Dermis microvascular lymphatic vessel endothelial cell (primary cell): ENCODE results near the gene SMIM29. TPM values are rescaled to one million over a fixed set of nuclear protein-coding genes. Genes with fewer than 3 reads are reported as not detected.
"Not testable (repeated sequence)": the region's sequence is repeated elsewhere in the genome, so short reads cannot be mapped to it uniquely, and the experiment has no call there.

Source experiments
- DNase-seq, 2 donors: peaks; one replicate each; pipeline versions ENCODE4 v3.0.0 to v3.0.0-alpha.2; 2010; ENCODE audit warnings: low read depth in 2 of 2
- total RNA-seq: library from RNA; depleted of rRNA; stranded (reverse); fragments of >200 nt; gene quantifications from 2 replicates; pipeline ENCODE4 v1.2.1, GENCODE V29; 2014

SMIM29 gene
- total RNA-seq, 1 donor from 2014 or later = 18.0 TPM

DNA sequence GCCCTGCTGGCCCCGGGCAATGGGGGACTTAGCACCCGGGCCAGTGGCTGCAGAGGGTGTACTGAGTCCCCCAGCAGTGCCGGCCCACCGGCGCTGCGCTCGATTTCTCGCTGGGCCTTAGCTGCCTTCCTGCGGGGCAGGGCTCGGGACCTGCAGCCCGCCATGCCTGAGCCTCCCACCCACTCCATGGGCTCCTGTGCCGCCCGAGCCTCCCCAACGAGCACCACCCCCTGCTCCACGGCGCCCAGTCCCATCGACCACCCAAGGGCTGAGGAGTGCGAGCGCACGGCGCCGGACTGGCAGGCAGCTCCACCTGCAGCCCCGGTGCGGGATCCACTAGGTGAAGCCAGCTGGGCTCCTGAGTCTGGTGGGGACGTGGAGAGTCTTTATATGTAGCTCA is 20.3 kb upstream of the SMIM29 start:
- not testable (repeated sequence) for DNase-seq

GRCh38 chr6:34267746-34268145 is 18.9 kb upstream of the SMIM29 start:
- no peak for DNase-seq

- not testable (repeated sequence) for DNase-seq
These were observed 14.7 kb upstream of the SMIM29 start for GRCh38 chr6:34263484-34263883.

GRCh38 chr6:34260576-34261267 is 11.9 kb upstream of the SMIM29 start:
- DNase-seq = no peak

GRCh38 chr6:34259529-34260069 is 10.8 kb upstream of the SMIM29 start:
- no peak for DNase-seq

DNA sequence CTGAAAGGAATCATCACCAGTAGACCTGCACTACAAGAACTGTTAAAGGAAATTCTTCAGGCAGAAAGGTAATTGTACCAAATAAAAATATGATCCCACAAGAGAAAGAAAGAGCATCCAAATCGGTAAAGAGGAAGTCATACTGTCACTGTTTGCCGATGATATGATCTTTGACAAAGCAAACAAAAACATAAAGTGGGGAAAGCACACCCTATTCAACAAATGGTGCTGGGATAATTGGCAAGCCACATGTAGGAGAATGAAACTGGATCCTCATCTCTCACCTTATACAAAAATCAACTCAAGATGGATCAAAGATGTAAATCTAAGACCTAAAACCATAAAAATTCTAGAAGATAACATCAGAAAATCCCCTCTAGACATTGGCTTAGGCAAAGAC is 3.6 kb upstream of the SMIM29 start:
- DNase-seq = not testable (repeated sequence)

GRCh38 chr6:34249469-34250261 is 859 bp upstream of the SMIM29 start:
- no peak for DNase-seq

GRCh38 chr6:34248198-34248726 is 544 bp downstream of the SMIM29 start:
- DNase-seq = peak in 1 of 2 donors; percentile 56

GRCh38 chr6:34247481-34248197 is 1.2 kb downstream of the SMIM29 start:
- DNase-seq = no peak

GRCh38 chr6:34246563-34247391 is 2.0 kb downstream of the SMIM29 start:
- DNase-seq = peak in 1 of 2 donors; percentile 45

- DNase-seq = no peak
These were observed 2.6 kb downstream of the SMIM29 start for GRCh38 chr6:34246249-34246562.

GRCh38 chr6:34245761-34246140 is 3.1 kb downstream of the SMIM29 start:
- DNase-seq = not testable (repeated sequence)

GRCh38 chr6:34245032-34245760 is 3.6 kb downstream of the SMIM29 start:
- not testable (repeated sequence) for DNase-seq

- DNase-seq = peak; percentile 53 to 94
These were observed 4.6 kb downstream of the SMIM29 start for GRCh38 chr6:34243901-34244884.

GRCh38 chr6:34243131-34243771 is 5.6 kb downstream of the SMIM29 start:
- peak in 1 of 2 donors; percentile 86 for DNase-seq

DNA sequence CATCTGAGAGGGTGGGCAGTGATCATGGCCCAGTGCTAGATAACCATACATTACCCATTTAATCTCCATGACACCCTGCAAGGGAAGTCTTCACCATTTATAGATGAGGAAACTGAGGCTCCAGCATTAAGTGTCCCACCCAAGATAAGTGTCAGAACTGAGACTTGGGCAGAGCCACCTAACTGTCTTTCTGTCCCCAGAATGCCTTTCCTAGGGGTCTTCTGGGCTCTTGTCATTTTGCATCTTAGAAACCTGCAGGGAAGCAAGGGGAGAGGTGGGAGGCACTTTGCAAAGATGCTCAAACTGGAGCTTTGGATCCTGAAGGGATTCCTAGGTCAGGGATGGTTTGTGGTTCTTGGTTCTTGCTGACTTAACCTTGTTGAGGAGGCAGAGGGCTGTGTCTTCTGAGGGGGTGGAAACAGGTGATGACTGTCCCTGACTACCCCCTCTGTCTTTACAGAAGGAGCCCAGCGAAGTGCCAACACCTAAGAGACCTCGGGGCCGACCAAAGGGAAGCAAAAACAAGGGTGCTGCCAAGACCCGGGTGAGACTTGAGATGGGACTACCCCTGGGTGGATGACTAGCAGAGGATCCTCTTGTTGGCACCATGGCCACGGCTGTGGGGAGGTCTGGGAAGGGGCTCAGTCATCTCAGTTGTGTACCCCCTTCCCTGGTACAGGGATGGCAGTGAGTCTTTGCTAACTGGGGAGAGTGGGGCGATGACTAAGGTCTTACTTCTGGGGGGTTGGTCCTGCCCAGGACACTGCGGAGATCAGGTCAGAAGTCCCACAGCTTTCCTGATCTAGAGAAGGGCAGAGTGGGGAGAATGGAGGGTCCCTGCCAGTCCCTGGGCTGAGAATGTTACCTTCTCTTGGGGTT is 6.3 kb downstream of the SMIM29 start:
- DNase-seq = no peak
